Lung (tissue), 12 donors: Measurements from ENCODE around the gene ANKRD33. TPM values are rescaled to one million over a fixed set of nuclear protein-coding genes. Genes with fewer than 3 reads are reported as not detected.

Experiments
- ATAC-seq: fragments of 200-7000 bp; cut with Tn5 transposase; one replicate; pipeline ENCODE4 v1.9.1; 2020; ENCODE audit warnings: moderate number of reproducible peaks; ENCODE audit not compliant: insufficient read depth, low FRiP score
- DNase-seq, 3 donors: peaks; one replicate each; pipeline ENCODE4 v3.0.0-alpha.2; 2013 to 2017
- H3K27ac ChIP-seq, 2 donors: one replicate each; pipeline ENCODE4 v1.5.1; 2013; ENCODE audit warnings: mild to moderate bottlenecking in 2 of 2, moderate library complexity in 2 of 2, control low read depth in 1 of 2, inconsistent platforms in 1 of 2, low read depth in 1 of 2, low read length in 1 of 2
- H3K27me3 ChIP-seq, 3 donors: one replicate each; pipeline ENCODE4 v1.5.1; 2013; ENCODE audit warnings: low read length in 2 of 3; ENCODE audit not compliant: control insufficient read depth in 3 of 3, insufficient read depth in 3 of 3
- H3K36me3 ChIP-seq, 4 donors: one replicate each; pipeline ENCODE4 v1.5.1; 2013; ENCODE audit warnings: low read length in 4 of 4, mild to moderate bottlenecking in 1 of 4, moderate library complexity in 1 of 4; ENCODE audit not compliant: control insufficient read depth in 4 of 4, insufficient read depth in 4 of 4
- H3K4me1 ChIP-seq, 5 donors: one replicate each; pipeline ENCODE4 v1.5.1; 2013; ENCODE audit warnings: low read length in 5 of 5, mild to moderate bottlenecking in 2 of 5, moderate library complexity in 1 of 5; ENCODE audit not compliant: control insufficient read depth in 5 of 5, insufficient read depth in 5 of 5
- H3K4me3 ChIP-seq: one replicate; pipeline ENCODE4 v1.5.1; 2013; ENCODE audit warnings: mild to moderate bottlenecking, control low read depth, moderate library complexity
- H3K9ac ChIP-seq, 2 donors: one replicate each; pipeline ENCODE4 v1.5.1; 2013; ENCODE audit warnings: low read length in 2 of 2, control low read depth in 1 of 2; ENCODE audit not compliant: insufficient read depth in 1 of 2
- H3K9me3 ChIP-seq, 4 donors: one replicate each; pipeline ENCODE4 v1.5.1; 2013; ENCODE audit warnings: low read length in 3 of 4, mild to moderate bottlenecking in 1 of 4, moderate library complexity in 1 of 4; ENCODE audit not compliant: control insufficient read depth in 4 of 4, insufficient read depth in 3 of 4
- WGBS, 2 donors: extraction: QIAGEN DNeasy Blood & Tissue Kit; methylation state at CpG; one replicate each; pipeline ENCODE4 v1.1.7; 2013; 5-methylcytosine and 5-hydroxymethylcytosine counted together
- polyA plus RNA-seq, 2 donors: library from polyadenylated mRNA; stranded (reverse); fragments of 200-250 nt; gene quantifications; one replicate each; pipeline ENCODE4 v1.2.1, GENCODE V29; 2013
- total RNA-seq, 2 donors: library from RNA; depleted of rRNA in 1 of 2; stranded (reverse); fragments of >200 nt in 1 of 2; gene quantifications; one replicate each; pipeline ENCODE4 v1.2.1, GENCODE V29; 2014 to 2021
- TF ChIP-seq, protein P1 (sequence below): IDR thresholded peaks from 2 replicates; pipeline ENCODE4 v1.5.1; 2012; ENCODE audit warnings: mild to moderate bottlenecking; ENCODE audit errors: control extremely low read depth, extremely low read depth
- donor health status: control.
- donor health status: control.
- donor health status: Bipolar disorder and iron deficiency.
- donor health status: healthy.
- donor health status: DM: yes; HTN: yes; CAD: no.

ANKRD33 gene
- total and polyA plus RNA-seq, 4 donors: 0.14 to 0.50 (median 0.23) TPM

GRCh38 chr12:51925346-51926063 is 37.6 kb downstream of the ANKRD33 start:
- Histone ChIP-seq H3K9me3 (no peaks in the 10 kb centered on the region), H3K4me1 (peaks cover 0 to 28% (median 3%) of the 10 kb centered on the region in 5 donors), H3K27ac (no peak overlapping the region), H3K4me3 (no peak overlapping the region), H3K36me3 (no peaks in the 10 kb centered on the region), H3K27me3 (no peaks in the 10 kb centered on the region), H3K9ac (no peak overlapping the region)
- no peak for ATAC-seq
- no peak for DNase-seq
- TF ChIP-seq, protein P1, sequence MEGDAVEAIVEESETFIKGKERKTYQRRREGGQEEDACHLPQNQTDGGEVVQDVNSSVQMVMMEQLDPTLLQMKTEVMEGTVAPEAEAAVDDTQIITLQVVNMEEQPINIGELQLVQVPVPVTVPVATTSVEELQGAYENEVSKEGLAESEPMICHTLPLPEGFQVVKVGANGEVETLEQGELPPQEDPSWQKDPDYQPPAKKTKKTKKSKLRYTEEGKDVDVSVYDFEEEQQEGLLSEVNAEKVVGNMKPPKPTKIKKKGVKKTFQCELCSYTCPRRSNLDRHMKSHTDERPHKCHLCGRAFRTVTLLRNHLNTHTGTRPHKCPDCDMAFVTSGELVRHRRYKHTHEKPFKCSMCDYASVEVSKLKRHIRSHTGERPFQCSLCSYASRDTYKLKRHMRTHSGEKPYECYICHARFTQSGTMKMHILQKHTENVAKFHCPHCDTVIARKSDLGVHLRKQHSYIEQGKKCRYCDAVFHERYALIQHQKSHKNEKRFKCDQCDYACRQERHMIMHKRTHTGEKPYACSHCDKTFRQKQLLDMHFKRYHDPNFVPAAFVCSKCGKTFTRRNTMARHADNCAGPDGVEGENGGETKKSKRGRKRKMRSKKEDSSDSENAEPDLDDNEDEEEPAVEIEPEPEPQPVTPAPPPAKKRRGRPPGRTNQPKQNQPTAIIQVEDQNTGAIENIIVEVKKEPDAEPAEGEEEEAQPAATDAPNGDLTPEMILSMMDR: no peak
- 60 to 70% methylated on average over 3 of the region's 3 CpGs for WGBS, 2 donors

DNA sequence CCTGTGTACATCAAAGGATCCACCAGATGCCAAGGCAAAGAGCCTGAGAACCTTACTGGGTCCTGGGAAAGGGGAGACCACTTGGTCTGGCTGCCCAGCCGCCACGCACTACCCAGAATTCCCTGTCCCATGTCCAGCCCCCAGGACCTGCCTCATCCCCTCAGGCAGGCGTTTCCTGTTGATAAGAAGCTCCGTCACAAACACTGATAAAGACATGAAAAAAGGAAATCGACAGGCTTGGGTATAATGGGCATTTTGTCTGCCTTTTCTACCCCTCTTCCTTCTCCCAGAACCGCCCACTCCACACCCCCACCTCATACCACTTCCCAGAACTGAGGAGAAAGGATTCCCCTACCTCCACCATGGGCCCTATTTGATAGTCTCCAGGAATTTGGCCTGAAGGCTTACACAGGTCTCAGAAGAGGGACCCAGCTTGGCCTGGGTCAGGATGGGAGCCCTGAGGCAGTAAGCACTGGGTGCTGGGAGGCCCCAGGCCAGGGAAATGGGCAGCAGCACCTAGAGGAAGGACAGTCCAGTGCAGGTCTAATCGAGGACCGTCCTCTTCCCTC is 38.2 kb downstream of the ANKRD33 start:
- H3K9ac ChIP-seq: no peak overlapping the region
- no peaks in the 10 kb centered on the region for H3K9me3 ChIP-seq
- H3K27ac ChIP-seq: peak overlapping the region in 1 of 2 donors; percentile 44
- no peaks in the 10 kb centered on the region for H3K27me3 ChIP-seq
- no peak overlapping the region for H3K4me3 ChIP-seq
- WGBS, 2 donors: 50 to 53% methylated on average over 8 of the region's 8 CpGs
- peaks cover 0 to 25% (median 3%) of the 10 kb centered on the region in 5 donors for H3K4me1 ChIP-seq
- TF ChIP-seq, protein P1: no peak
- no peak for ATAC-seq
- peak in 1 of 3 donors; percentile 41 for DNase-seq
- no peaks in the 10 kb centered on the region for H3K36me3 ChIP-seq

DNA sequence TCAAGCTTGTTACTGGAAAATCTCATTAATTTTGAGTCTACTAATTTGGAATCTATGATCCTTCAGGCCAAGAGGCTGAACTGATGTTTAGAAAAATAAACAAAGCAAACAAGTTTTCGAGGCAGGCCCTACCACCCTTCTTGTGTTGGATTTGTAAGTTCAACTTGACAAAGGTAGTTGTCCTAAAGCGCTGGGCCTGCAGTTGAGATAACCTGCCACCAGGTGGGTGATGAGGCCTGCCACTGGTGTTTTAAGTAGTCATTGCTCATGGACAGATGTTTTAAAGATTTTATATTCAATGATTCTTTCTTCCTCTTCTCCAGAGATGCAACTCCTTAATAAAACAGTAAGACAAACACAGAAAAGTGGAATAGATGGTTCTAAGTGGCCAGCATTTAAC is 38.8 kb downstream of the ANKRD33 start:
- Histone ChIP-seq H3K36me3 (no peaks in the 10 kb centered on the region), H3K27ac (no peak overlapping the region), H3K9ac (no peak overlapping the region), H3K4me3 (no peak overlapping the region), H3K4me1 (peaks cover 0 to 24% (median 3%) of the 10 kb centered on the region in 5 donors), H3K9me3 (no peaks in the 10 kb centered on the region), H3K27me3 (no peaks in the 10 kb centered on the region)
- DNase-seq (no peak), ATAC-seq (no peak)
- WGBS, 2 donors: 77 to 84% methylated on average over 2 of the region's 2 CpGs
- TF ChIP-seq, protein P1: no peak
